Cardiac fibroblast (primary cell): ENCODE results near the gene ENTPD3.

Source experiments
- DNase-seq, 2 donors: peaks; one replicate each; pipeline versions ENCODE4 v3.0.0 to v3.0.0-alpha.2; 2010; ENCODE audit warnings: low read depth in 2 of 2
- H3K4me3 ChIP-seq, 2 donors: replicated peaks in 1 of 2; 1 replicate in 1 of 2; 2 replicates in 1 of 2; pipeline ENCODE4 v1.5.1; 2011; ENCODE audit warnings: low read depth in 2 of 2, low read length in 2 of 2, mild to moderate bottlenecking in 2 of 2, moderate library complexity in 1 of 2
- CTCF ChIP-seq: IDR thresholded peaks from one replicate; pipeline ENCODE4 v1.5.1; 2011; ENCODE audit warnings: low read depth, mild to moderate bottlenecking, low read length, inconsistent platforms

Gene ENTPD3

GRCh38 chr3:40445880-40446279 lies 58.9 kb downstream of the ENTPD3 start:
- no peak overlapping the region for H3K4me3 ChIP-seq
- TF ChIP-seq CTCF = no peak
- no peak for DNase-seq

GRCh38 chr3:40450438-40450837 lies 63.5 kb downstream of the ENTPD3 start:
- DNase-seq = no peak
- no peak for TF ChIP-seq CTCF
- H3K4me3 ChIP-seq = no peak overlapping the region

GRCh38 chr3:40451551-40451950 lies 64.6 kb downstream of the ENTPD3 start:
- TF ChIP-seq CTCF = no peak
- DNase-seq = no peak
- no peak overlapping the region for H3K4me3 ChIP-seq

GRCh38 chr3:40452057-40452456 lies 65.1 kb downstream of the ENTPD3 start:
- no peak overlapping the region for H3K4me3 ChIP-seq
- no peak for TF ChIP-seq CTCF
- DNase-seq = no peak

- DNase-seq = no peak
- peak overlapping the region; percentile 74 to 86 for H3K4me3 ChIP-seq
- no peak for TF ChIP-seq CTCF
These were observed 65.5 kb downstream of the ENTPD3 start for GRCh38 chr3:40452562-40452875.

GRCh38 chr3:40452876-40453730 lies 66.1 kb downstream of the ENTPD3 start:
- H3K4me3 ChIP-seq = peak overlapping the region; percentile 74 to 86
- TF ChIP-seq CTCF = no peak
- DNase-seq = peak; percentile 99

- H3K4me3 ChIP-seq = peak overlapping the region; percentile 63 to 86
- TF ChIP-seq CTCF = no peak
- no peak for DNase-seq
These were observed 66.9 kb downstream of the ENTPD3 start for GRCh38 chr3:40453933-40454332.
